ENCODE results near the gene C5orf47.

Gene C5orf47

GRCh38 chr5:173962436-173962972 lies 26.5 kb upstream of the C5orf47 start:
- Histone ChIP-seq H3K4me2 (ENCODE audit: low read length) (no peak overlapping the region), H3K27ac (ENCODE audit: low read depth, low read length, poor library complexity, severe bottlenecking) (no peak overlapping the region), H3K9me3 (ENCODE audit: low read length) (no peaks in the 10 kb centered on the region), H3K79me2 (ENCODE audit: insufficient read depth, low read length) (no peaks in the 10 kb centered on the region), H4K20me1 (ENCODE audit: insufficient read depth, low read length) (no peaks in the 10 kb centered on the region), H3K4me1 (ENCODE audit: insufficient read depth, low read length, severe bottlenecking) (no peaks in the 10 kb centered on the region), H2AFZ (ENCODE audit: low read length) (no peak overlapping the region), H3K36me3 (ENCODE audit: insufficient read depth, low read length) (peaks cover 19% of the 10 kb centered on the region), H3F3A (ENCODE audit: insufficient read depth, low read length) (no peaks in the 10 kb centered on the region), H3K9me2 (ENCODE audit: low read depth, low read length) (no peaks in the 10 kb centered on the region), H3K4me3 (ENCODE audit: low read depth, low read length, poor library complexity, severe bottlenecking) (no peak overlapping the region), H3K9ac (ENCODE audit: low read length) (no peak overlapping the region), H3K27me3 (ENCODE audit: insufficient read depth, low read length) (no peaks in the 10 kb centered on the region)
- no peak for TF ChIP-seq CTCF (IDR thresholded peaks at IDR 0.05; ENCODE audit: low read length)
- no peak for TF ChIP-seq EZH2 (IDR thresholded peaks at IDR 0.05; ENCODE audit: borderline replicate concordance, low read length)

GRCh38 chr5:173963182-173963838 lies 25.7 kb upstream of the C5orf47 start:
- Histone ChIP-seq H2AFZ (ENCODE audit: low read length) (no peak overlapping the region), H4K20me1 (ENCODE audit: insufficient read depth, low read length) (no peaks in the 10 kb centered on the region), H3K27me3 (ENCODE audit: insufficient read depth, low read length) (no peaks in the 10 kb centered on the region), H3K4me2 (ENCODE audit: low read length) (no peak overlapping the region), H3K9me2 (ENCODE audit: low read depth, low read length) (no peaks in the 10 kb centered on the region), H3K9ac (ENCODE audit: low read length) (no peak overlapping the region), H3K36me3 (ENCODE audit: insufficient read depth, low read length) (peaks cover 12% of the 10 kb centered on the region), H3K27ac (ENCODE audit: low read depth, low read length, poor library complexity, severe bottlenecking) (no peak overlapping the region), H3K79me2 (ENCODE audit: insufficient read depth, low read length) (no peaks in the 10 kb centered on the region), H3K9me3 (ENCODE audit: low read length) (no peaks in the 10 kb centered on the region), H3K4me1 (ENCODE audit: insufficient read depth, low read length, severe bottlenecking) (no peaks in the 10 kb centered on the region), H3F3A (ENCODE audit: insufficient read depth, low read length) (no peaks in the 10 kb centered on the region), H3K4me3 (ENCODE audit: low read depth, low read length, poor library complexity, severe bottlenecking) (no peak overlapping the region)
- TF ChIP-seq CTCF (IDR thresholded peaks at IDR 0.05; ENCODE audit: low read length) (no peak), EZH2 (IDR thresholded peaks at IDR 0.05; ENCODE audit: borderline replicate concordance, low read length) (no peak)

GRCh38 chr5:173963867-173964441 lies 25.0 kb upstream of the C5orf47 start:
- Histone ChIP-seq H3K4me3 (ENCODE audit: low read depth, low read length, poor library complexity, severe bottlenecking) (no peak overlapping the region), H3K9ac (ENCODE audit: low read length) (no peak overlapping the region), H3K27ac (ENCODE audit: low read depth, low read length, poor library complexity, severe bottlenecking) (no peak overlapping the region), H3K27me3 (ENCODE audit: insufficient read depth, low read length) (no peaks in the 10 kb centered on the region), H3K36me3 (ENCODE audit: insufficient read depth, low read length) (peaks cover 9% of the 10 kb centered on the region), H3F3A (ENCODE audit: insufficient read depth, low read length) (no peaks in the 10 kb centered on the region), H3K9me2 (ENCODE audit: low read depth, low read length) (no peaks in the 10 kb centered on the region), H4K20me1 (ENCODE audit: insufficient read depth, low read length) (no peaks in the 10 kb centered on the region), H3K9me3 (ENCODE audit: low read length) (no peaks in the 10 kb centered on the region), H2AFZ (ENCODE audit: low read length) (no peak overlapping the region), H3K79me2 (ENCODE audit: insufficient read depth, low read length) (no peaks in the 10 kb centered on the region), H3K4me2 (ENCODE audit: low read length) (no peak overlapping the region), H3K4me1 (ENCODE audit: insufficient read depth, low read length, severe bottlenecking) (no peaks in the 10 kb centered on the region)
- TF ChIP-seq CTCF (IDR thresholded peaks at IDR 0.05; ENCODE audit: low read length) (no peak), EZH2 (IDR thresholded peaks at IDR 0.05; ENCODE audit: borderline replicate concordance, low read length) (no peak)
